GM12878 (cell line): ENCODE data around the gene HOXD11. TPM values are rescaled to one million over a fixed set of nuclear protein-coding genes. Genes with fewer than 3 reads are reported as not detected.

ENCODE experiments used
- CHD4 ChIP-seq: fragments of 200-600 bp; sonication (generic); IDR thresholded peaks from 2 replicates; pipeline ENCODE4 v1.6.1; 2016; ENCODE audit warnings: mild to moderate bottlenecking
- CREB1 ChIP-seq: IDR thresholded peaks from 2 replicates; pipeline ENCODE4 v1.6.1; 2012; ENCODE audit warnings: low read depth, mild to moderate bottlenecking, inconsistent platforms
- CREM ChIP-seq: IDR thresholded peaks from 2 replicates; pipeline ENCODE4 v1.6.1; 2014; ENCODE audit warnings: antibody characterized with exemption, low read depth
- FOS ChIP-seq: IDR thresholded peaks from 3 replicates; pipeline ENCODE4 v1.6.1; 2011; ENCODE audit warnings: borderline replicate concordance; ENCODE audit not compliant: insufficient read length; ENCODE audit errors: extremely low read depth
- FOXK2 ChIP-seq: fragments of 450-650 bp; IDR thresholded peaks from 2 replicates; pipeline ENCODE4 v1.6.1; 2017; ENCODE audit warnings: mild to moderate bottlenecking, moderate library complexity
- KDM1A ChIP-seq: fragments of 200-600 bp; sonication (generic); IDR thresholded peaks from 2 replicates; pipeline ENCODE4 v1.6.1; 2016; ENCODE audit warnings: borderline replicate concordance
- KLF5 ChIP-seq: fragments of 450-650 bp; IDR thresholded peaks from 2 replicates; pipeline ENCODE4 v1.6.1; 2014; ENCODE audit warnings: mild to moderate bottlenecking; ENCODE audit not compliant: partially characterized antibody
- NR2C1 ChIP-seq: fragments of 450-650 bp; IDR thresholded peaks from 2 replicates; pipeline ENCODE4 v1.6.1; 2017; ENCODE audit warnings: antibody characterized with exemption, mild to moderate bottlenecking, moderate library complexity
- POLR2A ChIP-seq: IDR thresholded peaks from 2 replicates; pipeline ENCODE4 v1.6.1; 2011; ENCODE audit warnings: low read depth, mild to moderate bottlenecking, low read length
- RAD21 ChIP-seq: IDR thresholded peaks from 2 replicates; pipeline ENCODE4 v1.6.1; 2011; ENCODE audit warnings: mild to moderate bottlenecking, low read depth, low read length, moderate library complexity; ENCODE audit not compliant: insufficient read depth
- RFX5 ChIP-seq: IDR thresholded peaks from 2 replicates; pipeline ENCODE4 v1.6.1; 2011; ENCODE audit warnings: low read depth, low read length, improper control_type of control experiment
- SIX5 ChIP-seq: IDR thresholded peaks from 2 replicates; pipeline ENCODE4 v1.6.1; 2011; ENCODE audit warnings: mild to moderate bottlenecking, low read depth, low read length, moderate library complexity; ENCODE audit not compliant: severe bottlenecking
- TCF12 ChIP-seq: IDR thresholded peaks from 2 replicates; pipeline ENCODE4 v1.6.1; 2011; ENCODE audit warnings: low read depth, mild to moderate bottlenecking, low read length
- TCF3 ChIP-seq: IDR thresholded peaks from 2 replicates; pipeline ENCODE4 v1.6.1; 2012; ENCODE audit warnings: low read depth, mild to moderate bottlenecking, low read length, borderline replicate concordance; ENCODE audit not compliant: insufficient read depth
- YBX1 ChIP-seq: fragments of 450-650 bp; IDR thresholded peaks from 2 replicates; pipeline ENCODE4 v1.6.1; 2016; ENCODE audit warnings: antibody characterized with exemption
- polyA plus RNA-seq, 11 experiments: library from polyadenylated mRNA; depleted of rRNA in 4 of 11; unstranded in 6 of 11; stranded (reverse) in 5 of 11; fragments of >200 nt; fragmentation: Nextera tagmentation in 4 of 11; fragmentation: Illumina TruSeq in 1 of 11; extraction: Ambion mirVana in 4 of 11; extraction: Trizol in 1 of 11; gene quantifications; 1 replicate in 1 of 11; 2 replicates in 10 of 11; pipeline versions ENCODE4 v1.2.1 to v1.2.3, GENCODE V29; 2011 to 2016; ENCODE audit warnings: inconsistent platforms in 2 of 11, missing spikeins in 2 of 11, low read depth in 1 of 11
- total RNA-seq, 4 experiments: library from RNA; depleted of rRNA in 3 of 4; stranded (reverse); fragments of >200 nt in 3 of 4; fragmentation: Illumina TruSeq in 1 of 4; extraction: Trizol in 1 of 4; gene quantifications; 2 replicates each; pipeline versions ENCODE4 v1.2.1 to v1.2.3, GENCODE V29; 2013 to 2021
- TF ChIP-seq, protein P1 (sequence below): fragments of 450-650 bp; conservative IDR thresholded peaks from 2 replicates; pipeline ENCODE4 v1.6.1; 2017; ENCODE audit warnings: mild to moderate bottlenecking, moderate library complexity
- TF ChIP-seq, protein P2 (sequence below): fragments of 450-650 bp; IDR thresholded peaks from 2 replicates; pipeline ENCODE4 v1.6.1; 2018; ENCODE audit warnings: borderline replicate concordance, mild to moderate bottlenecking; ENCODE audit not compliant: partially characterized antibody
- TF ChIP-seq, protein P3 (sequence below): fragments of 450-650 bp; IDR thresholded peaks from 2 replicates; pipeline ENCODE4 v1.6.1; 2016; ENCODE audit warnings: mild to moderate bottlenecking
- TF ChIP-seq, protein P4 (sequence below): IDR thresholded peaks from 2 replicates; pipeline ENCODE4 v1.6.1; 2012; ENCODE audit warnings: improper control_type of control experiment, low read depth, low read length; ENCODE audit not compliant: insufficient replicate concordance
- TF ChIP-seq, protein P5 (sequence below): IDR thresholded peaks from 2 replicates; pipeline ENCODE4 v1.6.1; 2012; ENCODE audit warnings: low read depth, low read length, improper control_type of control experiment

Gene HOXD11
- total and polyA plus RNA-seq, 10 of the 15 experiments (the other 5 are each of a cell fraction or from before 2014, with no cell fraction given), result not detected

DNA sequence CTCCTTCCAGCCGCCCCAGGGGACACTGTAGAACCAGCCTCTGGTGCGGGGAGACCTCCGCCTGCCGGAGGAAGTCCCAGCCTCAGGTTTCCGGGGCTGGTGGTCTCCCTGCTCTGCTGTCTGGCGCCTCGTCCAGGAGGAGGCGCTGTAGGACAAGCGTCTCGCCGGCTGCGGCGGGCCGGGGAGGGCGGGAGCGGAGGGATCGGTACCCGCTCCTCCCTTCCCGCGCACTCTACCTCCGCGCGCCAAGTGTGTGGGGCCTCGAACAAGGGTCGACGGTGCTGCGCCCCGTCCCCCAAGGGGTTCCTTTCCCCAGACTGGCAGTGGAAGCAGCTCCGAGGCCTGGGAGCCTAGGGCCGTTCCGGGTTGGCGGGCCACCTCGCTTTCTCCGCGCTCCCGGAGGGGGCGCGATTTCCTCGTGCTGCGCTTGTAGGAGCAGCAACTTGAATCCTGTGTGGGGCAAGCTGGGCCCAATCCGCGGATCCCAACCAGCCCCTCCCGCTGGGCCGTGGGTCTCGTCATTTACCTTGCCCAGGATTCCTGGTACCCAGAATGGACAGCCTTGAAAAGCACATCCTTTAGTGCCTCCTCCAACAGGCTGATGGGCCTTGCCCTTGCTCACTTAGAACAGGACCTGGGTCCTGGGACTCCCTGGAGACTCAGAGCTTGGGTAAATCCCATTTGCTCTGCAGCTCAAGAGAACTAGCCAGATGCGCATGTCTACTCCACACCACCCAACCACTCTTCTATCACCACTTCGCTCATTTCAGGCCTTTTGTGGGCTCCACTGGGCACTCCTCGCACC is 33.6 kb downstream of the HOXD11 start (continued):
- TF ChIP-seq, protein P1, sequence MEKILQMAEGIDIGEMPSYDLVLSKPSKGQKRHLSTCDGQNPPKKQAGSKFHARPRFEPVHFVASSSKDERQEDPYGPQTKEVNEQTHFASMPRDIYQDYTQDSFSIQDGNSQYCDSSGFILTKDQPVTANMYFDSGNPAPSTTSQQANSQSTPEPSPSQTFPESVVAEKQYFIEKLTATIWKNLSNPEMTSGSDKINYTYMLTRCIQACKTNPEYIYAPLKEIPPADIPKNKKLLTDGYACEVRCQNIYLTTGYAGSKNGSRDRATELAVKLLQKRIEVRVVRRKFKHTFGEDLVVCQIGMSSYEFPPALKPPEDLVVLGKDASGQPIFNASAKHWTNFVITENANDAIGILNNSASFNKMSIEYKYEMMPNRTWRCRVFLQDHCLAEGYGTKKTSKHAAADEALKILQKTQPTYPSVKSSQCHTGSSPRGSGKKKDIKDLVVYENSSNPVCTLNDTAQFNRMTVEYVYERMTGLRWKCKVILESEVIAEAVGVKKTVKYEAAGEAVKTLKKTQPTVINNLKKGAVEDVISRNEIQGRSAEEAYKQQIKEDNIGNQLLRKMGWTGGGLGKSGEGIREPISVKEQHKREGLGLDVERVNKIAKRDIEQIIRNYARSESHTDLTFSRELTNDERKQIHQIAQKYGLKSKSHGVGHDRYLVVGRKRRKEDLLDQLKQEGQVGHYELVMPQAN, result 0 out of 2 replicates have a peak, but pooled peaks have one; percentile 42
- TF ChIP-seq, protein P2, sequence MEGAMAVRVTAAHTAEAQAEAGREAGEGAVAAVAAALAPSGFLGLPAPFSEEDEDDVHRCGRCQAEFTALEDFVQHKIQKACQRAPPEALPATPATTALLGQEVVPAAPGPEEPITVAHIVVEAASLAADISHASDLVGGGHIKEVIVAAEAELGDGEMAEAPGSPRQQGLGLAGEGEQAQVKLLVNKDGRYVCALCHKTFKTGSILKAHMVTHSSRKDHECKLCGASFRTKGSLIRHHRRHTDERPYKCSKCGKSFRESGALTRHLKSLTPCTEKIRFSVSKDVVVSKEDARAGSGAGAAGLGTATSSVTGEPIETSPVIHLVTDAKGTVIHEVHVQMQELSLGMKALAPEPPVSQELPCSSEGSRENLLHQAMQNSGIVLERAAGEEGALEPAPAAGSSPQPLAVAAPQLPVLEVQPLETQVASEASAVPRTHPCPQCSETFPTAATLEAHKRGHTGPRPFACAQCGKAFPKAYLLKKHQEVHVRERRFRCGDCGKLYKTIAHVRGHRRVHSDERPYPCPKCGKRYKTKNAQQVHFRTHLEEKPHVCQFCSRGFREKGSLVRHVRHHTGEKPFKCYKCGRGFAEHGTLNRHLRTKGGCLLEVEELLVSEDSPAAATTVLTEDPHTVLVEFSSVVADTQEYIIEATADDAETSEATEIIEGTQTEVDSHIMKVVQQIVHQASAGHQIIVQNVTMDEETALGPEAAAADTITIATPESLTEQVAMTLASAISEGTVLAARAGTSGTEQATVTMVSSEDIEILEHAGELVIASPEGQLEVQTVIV, result no peak
- TF ChIP-seq RFX5, result peak; percentile 46; the same call in 1 of the 2 replicates
- TF ChIP-seq CREM, result no peak
- no peak for TF ChIP-seq TCF12
- TF ChIP-seq, protein P3, sequence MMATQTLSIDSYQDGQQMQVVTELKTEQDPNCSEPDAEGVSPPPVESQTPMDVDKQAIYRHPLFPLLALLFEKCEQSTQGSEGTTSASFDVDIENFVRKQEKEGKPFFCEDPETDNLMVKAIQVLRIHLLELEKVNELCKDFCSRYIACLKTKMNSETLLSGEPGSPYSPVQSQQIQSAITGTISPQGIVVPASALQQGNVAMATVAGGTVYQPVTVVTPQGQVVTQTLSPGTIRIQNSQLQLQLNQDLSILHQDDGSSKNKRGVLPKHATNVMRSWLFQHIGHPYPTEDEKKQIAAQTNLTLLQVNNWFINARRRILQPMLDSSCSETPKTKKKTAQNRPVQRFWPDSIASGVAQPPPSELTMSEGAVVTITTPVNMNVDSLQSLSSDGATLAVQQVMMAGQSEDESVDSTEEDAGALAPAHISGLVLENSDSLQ, result no peak
- TF ChIP-seq FOS, result no peak
- TF ChIP-seq, protein P4, sequence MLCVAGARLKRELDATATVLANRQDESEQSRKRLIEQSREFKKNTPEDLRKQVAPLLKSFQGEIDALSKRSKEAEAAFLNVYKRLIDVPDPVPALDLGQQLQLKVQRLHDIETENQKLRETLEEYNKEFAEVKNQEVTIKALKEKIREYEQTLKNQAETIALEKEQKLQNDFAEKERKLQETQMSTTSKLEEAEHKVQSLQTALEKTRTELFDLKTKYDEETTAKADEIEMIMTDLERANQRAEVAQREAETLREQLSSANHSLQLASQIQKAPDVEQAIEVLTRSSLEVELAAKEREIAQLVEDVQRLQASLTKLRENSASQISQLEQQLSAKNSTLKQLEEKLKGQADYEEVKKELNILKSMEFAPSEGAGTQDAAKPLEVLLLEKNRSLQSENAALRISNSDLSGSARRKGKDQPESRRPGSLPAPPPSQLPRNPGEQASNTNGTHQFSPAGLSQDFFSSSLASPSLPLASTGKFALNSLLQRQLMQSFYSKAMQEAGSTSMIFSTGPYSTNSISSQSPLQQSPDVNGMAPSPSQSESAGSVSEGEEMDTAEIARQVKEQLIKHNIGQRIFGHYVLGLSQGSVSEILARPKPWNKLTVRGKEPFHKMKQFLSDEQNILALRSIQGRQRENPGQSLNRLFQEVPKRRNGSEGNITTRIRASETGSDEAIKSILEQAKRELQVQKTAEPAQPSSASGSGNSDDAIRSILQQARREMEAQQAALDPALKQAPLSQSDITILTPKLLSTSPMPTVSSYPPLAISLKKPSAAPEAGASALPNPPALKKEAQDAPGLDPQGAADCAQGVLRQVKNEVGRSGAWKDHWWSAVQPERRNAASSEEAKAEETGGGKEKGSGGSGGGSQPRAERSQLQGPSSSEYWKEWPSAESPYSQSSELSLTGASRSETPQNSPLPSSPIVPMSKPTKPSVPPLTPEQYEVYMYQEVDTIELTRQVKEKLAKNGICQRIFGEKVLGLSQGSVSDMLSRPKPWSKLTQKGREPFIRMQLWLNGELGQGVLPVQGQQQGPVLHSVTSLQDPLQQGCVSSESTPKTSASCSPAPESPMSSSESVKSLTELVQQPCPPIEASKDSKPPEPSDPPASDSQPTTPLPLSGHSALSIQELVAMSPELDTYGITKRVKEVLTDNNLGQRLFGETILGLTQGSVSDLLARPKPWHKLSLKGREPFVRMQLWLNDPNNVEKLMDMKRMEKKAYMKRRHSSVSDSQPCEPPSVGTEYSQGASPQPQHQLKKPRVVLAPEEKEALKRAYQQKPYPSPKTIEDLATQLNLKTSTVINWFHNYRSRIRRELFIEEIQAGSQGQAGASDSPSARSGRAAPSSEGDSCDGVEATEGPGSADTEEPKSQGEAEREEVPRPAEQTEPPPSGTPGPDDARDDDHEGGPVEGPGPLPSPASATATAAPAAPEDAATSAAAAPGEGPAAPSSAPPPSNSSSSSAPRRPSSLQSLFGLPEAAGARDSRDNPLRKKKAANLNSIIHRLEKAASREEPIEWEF, result no peak
- TF ChIP-seq CREB1, result no peak
- TF ChIP-seq SIX5, result no peak
- TF ChIP-seq POLR2A, result no peak; the same call in 1 of the 2 replicates
- TF ChIP-seq, protein P5, sequence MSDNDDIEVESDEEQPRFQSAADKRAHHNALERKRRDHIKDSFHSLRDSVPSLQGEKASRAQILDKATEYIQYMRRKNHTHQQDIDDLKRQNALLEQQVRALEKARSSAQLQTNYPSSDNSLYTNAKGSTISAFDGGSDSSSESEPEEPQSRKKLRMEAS, result peak; percentile 53; the same call in 1 of the 2 replicates
- peak; percentile 95 for TF ChIP-seq RAD21
- no peak for TF ChIP-seq NR2C1
- TF ChIP-seq YBX1, result no peak
- TF ChIP-seq TCF3, result no peak
- TF ChIP-seq CHD4, result no peak
- no peak for TF ChIP-seq FOXK2
- no peak for TF ChIP-seq KLF5
- no peak for TF ChIP-seq KDM1A
